HT1080 (cell line): ENCODE measurements around the gene MED28. TPM values are rescaled to one million over a fixed set of nuclear protein-coding genes. Genes with fewer than 3 reads are reported as not detected.
"Not testable (repeated sequence)": the region's sequence is repeated elsewhere in the genome, so short reads cannot be mapped to it uniquely, and the experiment has no call there.

Experiments
- DNase-seq: peaks from one replicate; pipeline ENCODE4 v3.0.0-alpha.2; 2015; ENCODE audit warnings: low read depth
- total RNA-seq: library from RNA; depleted of rRNA; stranded (reverse); fragments of >200 nt; shearing (Covaris generic); gene quantifications from 2 replicates; pipeline ENCODE4 v1.2.3, GENCODE V29; 2014

The MED28 gene
- total RNA-seq, 1 experiment from 2014 or later: 29.2 TPM

DNA sequence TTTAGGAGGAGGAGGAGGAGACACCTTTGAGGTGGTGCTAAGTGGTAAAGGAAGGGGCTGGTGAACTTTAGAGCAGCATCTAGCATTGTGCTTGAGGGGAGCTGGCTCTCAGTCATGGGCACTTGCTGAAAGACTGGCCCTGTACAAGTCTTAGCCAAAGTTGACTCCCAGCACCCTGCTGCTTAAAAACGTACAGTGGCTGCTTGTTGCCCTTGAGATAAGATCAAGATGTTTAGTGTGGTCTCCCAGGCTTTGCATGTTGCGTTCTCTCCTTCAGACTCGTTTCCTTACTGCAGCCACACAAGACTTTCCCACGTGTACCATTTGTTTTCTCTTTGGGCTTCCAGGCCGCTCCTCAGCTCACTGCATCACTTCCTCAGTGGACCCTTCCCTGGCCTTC lies 1.8 kb downstream of the MED28 start:
- DNase-seq: no peak

DNA sequence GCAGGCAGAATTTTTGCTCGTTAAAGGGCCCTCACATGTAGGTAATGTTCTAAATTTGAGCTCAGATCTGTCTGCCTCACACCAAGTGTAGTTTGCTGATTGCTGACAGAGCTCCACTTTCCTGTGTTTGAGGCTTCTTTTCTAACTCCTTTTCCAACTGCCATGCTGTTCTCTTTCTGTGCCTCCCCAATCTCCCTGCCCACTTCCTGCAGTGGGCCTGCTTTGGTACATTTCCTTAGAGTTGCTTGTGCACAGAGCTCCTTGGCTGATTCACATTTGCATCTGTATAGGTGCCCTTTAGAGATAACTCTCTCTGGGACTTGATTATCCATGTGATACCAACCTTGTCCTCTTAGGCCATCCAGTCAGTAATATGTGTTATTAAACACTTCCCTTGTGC lies 4.5 kb downstream of the MED28 start:
- no peak for DNase-seq

DNA sequence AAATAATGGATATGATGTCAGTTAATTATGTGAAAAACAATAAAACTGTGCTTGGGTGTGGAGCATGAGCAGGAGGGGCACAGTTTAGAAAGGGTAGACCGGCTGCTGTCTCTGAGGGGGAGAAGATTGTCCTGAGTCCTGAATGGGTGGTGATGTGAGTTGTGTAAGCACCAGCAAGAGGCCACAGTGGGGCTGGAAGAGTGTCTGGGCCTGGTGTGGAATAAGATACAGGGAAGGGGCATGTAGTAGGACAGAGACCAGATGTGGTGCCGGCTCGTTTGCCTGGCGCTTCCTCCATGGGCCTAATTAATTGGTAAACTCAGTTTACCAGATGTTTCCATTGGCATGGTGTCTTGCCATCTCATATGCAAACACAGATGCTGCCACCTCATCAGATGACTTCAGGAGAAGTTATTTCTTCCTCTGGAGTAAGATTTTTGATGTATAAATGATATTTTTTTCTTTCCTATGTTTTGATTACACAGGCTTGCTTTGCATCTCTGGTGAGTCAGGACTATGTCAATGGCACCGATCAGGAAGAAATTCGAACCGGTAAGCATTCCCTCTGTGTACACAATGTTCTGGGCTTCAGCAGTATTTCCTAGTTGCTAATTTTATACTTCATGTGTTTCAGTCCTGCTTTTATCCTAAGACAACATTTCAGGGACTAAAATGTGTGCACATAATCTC lies 5.1 kb downstream of the MED28 start:
- no peak for DNase-seq

DNA sequence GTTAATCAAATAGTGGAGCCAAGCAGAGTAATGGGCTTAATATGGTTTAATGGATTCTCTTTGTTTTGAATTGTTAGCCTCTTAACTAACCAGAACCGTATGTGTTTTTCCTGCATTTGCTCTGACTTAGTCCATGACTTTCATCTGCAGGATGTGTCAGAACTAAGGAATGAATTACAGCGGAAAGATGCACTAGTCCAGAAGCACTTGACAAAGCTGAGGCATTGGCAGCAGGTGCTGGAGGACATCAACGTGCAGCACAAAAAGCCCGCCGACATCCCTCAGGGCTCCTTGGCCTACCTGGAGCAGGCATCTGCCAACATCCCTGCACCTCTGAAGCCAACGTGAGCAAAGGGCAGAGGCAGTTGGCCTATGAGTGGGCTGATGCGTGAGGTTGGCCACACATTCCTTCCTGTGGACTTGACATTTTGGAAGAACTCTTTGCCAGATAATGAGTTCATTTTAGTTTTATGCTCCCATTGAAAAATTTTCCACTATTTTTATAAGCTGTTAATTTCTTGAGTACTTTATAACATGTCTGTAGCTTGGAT lies 9.1 kb downstream of the MED28 start:
- DNase-seq: no peak

DNA sequence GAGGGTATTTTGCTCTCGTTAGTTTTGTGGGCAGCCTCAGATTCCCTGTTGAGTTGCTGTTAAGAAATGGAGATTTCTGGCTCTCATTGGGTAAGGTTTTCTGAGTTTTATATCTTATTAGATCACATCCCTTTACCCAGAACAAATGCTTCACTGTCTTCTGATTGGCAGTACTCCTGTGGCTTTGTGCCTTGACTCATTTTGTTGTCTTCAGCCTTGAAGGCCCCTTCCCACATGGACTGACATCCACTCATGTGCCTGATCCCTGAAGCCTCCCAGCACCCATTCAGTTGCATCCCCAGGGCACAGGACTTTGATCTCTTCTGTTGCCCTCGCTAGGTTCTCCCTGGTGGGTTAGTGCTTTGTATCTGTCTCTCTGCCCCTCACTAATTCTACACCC lies 10.4 kb downstream of the MED28 start:
- DNase-seq: no peak

DNA sequence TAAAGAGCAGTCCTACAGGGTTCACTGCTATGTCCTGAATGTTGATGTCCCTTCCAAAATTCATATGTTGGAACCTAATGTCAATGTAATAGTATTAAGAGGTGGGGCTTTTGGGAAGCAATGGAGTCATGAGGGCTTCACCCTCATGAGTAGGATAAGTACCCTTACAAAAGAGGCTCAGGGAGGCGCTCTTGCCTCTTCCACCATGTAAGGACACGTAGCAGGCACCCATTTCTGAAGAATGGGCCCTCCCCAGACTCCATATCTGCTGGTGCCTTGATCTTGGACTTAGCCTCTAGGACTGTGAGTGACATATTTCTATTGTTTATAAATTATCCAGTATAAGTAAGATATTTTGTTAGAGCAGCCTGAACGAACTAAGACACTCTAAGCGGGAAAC lies 15.8 kb downstream of the MED28 start:
- DNase-seq: no peak

DNA sequence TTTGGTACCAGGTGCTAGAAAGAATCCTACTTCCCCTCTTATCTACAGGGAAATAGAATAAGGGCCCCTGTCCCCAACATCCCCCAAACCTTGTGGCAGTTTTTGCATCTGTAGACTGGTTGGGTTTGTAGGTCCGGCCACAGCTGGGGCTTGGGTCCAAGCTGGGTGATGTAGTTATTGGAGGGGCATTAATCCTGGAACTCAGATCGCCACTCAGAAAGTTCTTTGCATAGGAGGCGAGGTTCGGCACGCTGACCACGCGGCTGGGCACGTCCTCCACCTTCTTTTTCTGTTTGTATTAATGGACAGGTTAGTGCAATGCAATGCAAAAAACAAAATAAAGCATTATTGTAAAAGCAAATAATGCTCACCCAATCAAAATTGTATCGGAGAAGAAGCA lies 19.2 kb downstream of the MED28 start:
- no peak for DNase-seq

DNA sequence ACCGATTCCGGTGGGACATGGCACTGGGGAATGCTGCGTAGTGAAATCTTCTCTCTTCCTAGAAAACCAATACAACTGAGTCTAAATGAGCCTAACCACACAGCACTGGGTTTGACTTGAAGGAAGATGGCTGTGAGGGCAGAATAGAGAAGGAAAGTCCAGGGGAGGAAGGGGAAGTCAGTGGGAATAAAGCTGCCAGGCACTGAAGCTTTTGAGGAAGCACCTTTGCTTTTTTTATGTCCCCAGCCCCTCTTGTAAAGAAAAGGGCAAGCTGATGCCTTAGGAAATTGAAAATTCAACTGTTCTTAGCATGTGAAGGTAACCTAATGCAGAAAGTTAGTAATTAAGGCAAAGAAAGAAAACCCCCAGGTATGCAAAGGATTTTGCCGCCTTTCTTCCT lies 20.6 kb downstream of the MED28 start:
- no peak for DNase-seq

DNA sequence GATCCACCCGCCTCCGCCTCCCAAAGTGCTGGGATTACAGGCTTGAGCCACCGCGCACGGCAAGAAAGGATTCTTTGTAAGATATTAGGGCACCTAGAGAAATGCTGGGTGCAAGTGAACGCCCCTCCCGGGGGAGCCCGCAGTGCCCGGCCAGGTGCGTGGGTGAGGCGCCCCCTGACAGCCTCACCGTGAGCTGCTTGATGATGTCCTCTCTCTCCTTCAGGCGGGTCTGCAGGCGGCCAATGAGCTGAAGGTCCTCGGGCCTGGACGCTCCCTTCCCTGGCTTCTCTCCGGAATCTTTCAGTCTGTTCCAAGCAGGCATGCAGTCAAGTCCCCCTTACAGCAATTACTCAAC lies 21.9 kb downstream of the MED28 start:
- DNase-seq: no peak

DNA sequence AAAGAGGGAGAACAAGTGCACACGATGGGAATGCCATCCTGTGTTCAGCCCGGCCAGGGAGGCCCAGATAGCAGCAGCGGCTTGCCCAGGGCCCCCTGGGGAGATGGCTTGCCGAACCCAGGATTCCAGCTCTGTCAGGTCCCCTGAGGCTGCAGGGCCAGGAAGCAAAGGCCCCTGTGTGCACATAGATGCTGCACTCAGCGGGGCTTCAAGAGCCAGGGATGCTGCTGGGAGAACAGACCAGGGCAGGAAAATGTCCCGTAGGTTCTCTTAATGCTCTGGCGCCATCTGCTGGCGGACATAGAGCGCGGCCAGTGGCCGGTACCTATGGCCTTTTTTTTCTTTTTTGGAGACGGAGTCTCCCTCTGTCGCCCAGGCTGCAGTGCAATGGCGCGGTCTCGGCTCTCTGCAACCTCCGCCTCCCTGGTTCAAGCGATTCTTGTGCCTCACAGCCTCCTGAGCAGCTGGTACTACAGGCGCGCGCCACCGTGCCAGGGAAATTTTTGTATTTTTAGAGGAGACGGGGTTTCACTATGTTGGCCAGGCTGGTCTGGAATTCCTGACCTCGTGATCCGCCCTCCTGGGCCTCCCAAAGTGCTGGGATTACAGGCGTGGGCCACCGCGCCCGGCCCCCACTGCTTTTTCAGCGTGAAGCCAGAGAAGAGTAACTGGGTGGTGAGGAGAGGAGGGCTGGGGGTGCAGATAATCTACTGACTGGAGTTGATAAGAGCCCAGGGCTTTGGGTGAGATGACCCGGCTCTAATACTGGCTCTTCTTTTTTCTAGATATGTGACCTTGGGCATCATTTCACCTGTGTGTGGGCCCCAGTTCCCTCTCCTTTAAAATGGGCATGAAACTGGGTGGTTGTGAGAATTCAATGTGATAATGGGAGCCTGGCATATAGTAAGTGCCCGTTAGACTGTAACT lies 22.5 kb downstream of the MED28 start:
- peak; percentile 71 for DNase-seq

DNA sequence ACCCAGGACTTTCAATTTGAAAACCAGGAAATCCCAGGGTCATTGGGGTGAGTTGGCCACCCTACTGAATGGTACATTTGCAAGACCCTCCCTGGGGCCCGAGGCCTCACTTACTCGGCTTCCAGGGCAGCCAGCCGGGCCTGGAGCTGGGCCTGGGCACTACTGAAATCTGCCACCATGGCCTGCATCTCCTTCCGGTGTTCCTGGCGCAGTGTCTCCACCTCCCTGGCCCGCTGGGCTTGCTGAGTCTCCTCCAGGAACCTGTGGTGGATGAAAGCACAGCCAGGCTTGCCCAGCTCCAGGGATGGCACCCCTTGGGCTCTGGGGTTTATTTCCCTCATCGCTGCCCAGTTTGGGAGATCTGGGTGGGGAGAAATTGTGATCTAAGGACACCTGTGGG lies 24.7 kb downstream of the MED28 start:
- no peak for DNase-seq

DNA sequence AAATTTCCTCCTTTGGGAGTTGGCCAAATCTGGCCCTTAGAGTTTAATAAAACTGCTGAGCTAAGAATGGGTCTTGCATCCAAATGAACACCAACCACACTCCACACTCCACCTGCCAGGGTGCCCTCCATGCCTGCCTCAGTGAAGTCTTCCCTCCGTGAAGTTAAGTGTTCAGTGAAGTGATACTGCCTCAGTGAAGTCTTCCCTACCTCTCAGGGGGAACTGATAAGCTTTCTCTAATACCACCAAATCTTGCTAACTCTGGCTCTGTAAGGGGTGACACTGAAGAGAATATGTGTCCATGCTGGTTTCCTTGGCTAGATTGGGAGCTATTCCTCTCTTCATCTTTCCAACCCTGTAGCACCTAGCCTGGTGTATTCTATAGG lies 27.9 kb downstream of the MED28 start:
- DNase-seq: no peak

DNA sequence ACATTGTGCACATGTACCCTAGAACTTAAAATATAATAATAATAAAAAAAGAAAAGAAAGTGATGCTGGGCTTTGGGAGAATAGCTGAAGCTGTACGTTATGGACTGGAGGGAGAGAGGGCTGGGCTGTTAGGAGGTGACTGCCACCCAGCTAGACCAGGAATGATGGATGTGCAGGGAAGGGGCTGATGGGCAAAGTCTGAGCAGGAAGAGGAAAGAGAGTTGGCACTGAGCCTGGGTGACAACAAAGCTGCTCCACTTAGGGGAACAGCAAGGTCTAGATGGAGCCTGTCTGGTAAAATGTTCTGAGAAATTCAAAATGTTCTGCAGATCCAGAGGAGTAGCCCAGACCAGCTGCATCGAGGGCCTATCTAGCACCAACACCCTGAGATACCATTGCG lies 32.3 kb downstream of the MED28 start:
- DNase-seq: no peak

DNA sequence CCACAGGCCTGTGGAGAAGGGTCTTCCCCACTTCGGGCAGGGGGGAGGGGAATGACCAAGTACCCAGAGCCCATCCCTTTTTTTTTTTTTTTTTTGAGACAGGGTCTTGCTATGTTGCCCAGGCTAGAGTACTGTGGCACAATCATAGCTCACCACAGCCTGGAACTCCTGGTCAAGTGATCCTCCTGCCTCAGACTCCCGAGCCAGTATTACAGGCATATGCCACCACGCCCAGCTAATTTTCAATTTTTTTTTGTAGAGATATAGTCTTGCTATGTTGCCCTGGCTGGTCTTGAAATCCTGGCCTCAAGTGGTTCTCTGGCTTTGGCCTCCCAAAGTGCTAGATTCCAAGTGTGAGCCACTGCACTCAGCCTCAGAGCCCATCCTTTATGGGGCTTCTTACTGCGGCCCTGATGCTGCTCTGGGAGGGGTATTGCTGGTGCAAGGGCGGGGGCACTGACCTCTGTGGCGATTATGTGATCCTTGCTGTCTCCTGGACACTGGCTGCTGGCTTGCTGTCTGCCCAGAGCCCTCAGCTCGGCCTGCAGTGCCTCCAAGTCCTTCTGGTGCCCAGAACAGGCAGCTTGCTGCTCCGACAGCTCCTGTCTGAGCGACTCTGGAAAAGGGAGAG lies 32.9 kb downstream of the MED28 start:
- no peak for DNase-seq

DNA sequence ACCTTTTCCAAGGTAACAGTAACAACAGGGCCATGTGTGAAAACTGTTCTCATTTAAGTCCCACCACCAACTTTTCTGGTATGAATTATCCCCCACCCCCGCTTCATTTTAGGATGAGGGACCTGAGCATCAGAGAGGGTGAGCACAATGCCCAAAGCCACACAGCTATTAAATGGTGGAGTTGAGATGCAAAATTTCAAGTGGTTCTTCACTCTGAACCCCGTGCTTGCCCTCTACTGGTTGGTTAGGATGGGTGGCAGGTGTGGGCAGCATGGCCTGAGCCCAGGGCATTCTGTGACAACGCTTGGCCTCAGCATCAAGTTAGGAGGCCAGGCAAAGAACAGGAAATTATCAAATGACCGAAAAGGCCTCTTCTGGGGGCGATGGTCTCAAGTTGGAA lies 33.5 kb downstream of the MED28 start:
- DNase-seq: no peak

DNA sequence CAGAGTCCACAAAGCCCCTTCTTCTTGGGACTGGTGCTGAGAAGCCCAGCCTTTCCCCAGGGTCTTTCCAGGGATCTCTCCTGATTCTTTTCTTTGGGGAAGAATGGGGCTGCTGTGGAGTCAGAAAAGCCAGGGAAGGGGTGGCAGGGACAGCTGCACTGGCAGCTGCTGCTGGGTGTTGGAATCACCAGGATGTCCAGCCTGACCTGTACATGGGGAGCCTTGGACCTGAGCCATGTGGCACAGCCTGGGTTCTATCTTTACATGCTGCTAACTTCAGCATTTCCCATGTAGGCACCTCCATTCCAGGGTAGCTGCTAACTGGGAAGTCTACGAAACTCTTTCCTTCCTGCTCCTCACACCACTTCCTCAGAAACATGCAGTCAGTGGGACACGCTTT lies 36.0 kb downstream of the MED28 start:
- no peak for DNase-seq

DNA sequence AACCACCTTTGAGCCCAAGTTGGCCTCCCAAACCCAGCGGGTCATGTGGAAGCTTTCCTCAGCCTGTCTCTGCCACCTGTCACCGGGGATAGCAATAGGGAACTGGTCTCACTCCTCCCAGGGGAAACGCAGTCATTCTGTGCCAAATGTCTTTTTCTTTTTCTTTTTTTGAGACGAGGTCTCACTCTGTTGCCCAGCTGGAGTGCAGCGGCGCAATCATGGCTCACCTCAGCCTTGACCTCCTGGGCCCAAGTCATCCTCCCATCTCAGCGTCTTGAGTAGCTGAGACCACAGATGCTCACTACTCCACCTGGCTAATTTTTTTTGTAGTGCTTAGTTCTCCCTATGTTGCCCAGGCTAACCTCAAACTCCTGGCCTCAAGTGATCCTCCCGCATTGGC lies 40.3 kb downstream of the MED28 start:
- DNase-seq: no peak

DNA sequence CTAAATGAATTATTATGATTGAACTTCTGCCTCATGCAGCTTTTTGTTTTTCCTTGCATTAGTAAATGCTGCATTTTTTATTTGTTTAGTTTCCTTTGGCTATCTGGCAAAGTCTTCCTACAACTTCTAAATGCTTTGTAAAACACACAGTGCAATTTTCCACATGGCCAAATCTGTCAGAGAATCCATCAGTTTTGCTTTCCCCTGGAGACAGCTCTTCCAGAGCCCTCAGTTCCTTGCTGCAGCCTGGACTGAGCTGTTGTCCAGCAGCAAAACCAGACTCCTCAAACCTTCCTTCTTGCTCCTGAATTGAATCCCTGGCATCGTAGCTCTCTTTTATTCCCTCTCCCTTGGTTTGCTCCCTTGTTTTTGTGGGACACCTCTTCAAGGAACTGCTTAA lies 42.6 kb downstream of the MED28 start:
- DNase-seq: no peak

DNA sequence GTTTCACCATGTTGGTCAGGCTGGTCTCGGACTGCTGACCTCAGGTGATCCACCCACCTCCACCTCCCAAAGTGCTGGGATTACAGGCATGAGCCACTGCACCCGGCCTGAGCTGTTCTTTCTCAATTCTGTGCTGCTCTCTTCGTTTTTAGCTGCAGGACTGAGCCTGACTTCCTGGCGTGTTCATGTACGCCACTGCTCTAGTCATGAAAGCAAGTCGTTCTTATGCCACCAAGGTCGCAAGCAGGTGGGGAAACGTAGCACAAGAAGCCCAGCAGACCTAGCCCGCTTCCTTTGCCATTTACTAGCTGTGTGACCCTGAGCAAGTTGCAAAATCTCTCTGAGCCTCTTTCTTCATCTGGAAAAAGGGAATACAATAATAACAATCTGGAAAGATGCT lies 43.4 kb downstream of the MED28 start:
- DNase-seq: no peak

DNA sequence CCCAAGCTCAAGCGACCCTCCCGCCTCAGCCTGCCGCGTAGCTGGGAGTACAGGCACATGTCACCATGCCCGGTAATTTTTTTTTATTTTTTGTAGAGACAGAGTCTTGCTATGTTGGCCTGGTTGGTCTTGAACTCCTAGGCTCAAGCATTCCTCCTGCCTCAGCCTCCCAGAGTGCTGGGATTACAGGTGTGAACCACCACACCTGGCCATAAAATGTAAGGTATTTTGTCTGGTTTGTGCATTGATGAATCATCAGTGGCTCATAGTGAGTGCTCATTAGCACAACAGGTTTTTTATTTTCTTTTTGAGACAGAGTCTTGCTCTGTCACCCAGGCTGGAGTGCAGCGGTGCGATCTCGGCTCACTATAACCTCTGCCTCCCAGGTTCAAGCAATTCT lies 44.8 kb downstream of the MED28 start:
- not testable (repeated sequence) for DNase-seq

DNA sequence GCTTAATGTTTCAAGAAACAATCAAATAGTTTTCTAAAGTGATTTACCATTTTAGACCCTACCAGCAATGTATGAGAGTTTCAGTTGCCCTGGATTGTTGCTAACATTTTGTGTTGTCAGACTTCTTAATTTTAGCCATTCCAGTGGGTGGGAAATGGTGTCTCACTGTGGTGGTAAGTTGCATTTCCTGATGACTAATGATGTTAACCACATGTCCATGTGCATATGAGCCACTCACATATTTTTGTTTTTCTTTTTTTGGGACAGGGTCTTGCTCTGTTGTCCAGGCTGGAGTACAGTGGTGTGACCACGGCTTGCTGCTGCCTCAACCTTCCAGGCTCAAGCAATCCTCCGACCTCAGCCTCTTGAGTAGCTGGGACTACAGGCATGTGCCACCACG lies 48.3 kb downstream of the MED28 start:
- DNase-seq: peak; percentile 62

DNA sequence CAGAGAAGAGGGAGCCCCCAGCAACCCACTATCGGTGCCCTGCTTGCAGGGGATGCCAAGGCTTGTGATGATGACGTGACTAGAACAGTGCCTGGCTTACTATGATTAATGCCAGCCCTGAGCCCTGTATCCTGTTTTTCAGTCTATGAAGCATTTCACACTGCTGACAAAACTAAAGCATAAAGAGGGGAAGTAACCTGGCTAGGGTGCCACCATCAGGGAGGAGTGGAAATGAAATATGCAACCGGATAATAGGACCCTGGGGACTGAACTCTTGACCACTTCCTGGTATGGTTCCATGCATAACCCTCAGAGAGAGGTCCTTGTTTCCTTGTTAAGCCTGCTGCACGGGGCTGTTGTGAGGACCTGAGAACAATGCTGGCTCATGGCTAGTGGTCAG lies 50.3 kb downstream of the MED28 start:
- peak; percentile 44 for DNase-seq
